GM12875 (cell line): ENCODE measurements around the gene SLC6A16.

Experiments used
- H3K4me3 ChIP-seq: one replicate; pipeline ENCODE4 v1.5.1; 2011; ENCODE audit warnings: low read depth, low read length, control low read depth
- TF ChIP-seq, protein P1 (sequence below): IDR thresholded peaks from 2 replicates; pipeline ENCODE4 v1.5.1; 2011; ENCODE audit warnings: low read depth, mild to moderate bottlenecking, control low read depth, inconsistent platforms, low read length, moderate library complexity, borderline replicate concordance; ENCODE audit not compliant: insufficient read depth

The SLC6A16 gene

GRCh38 chr19:49355909-49356353, 30.9 kb upstream of the SLC6A16 start:
- H3K4me3 ChIP-seq: no peak overlapping the region
- TF ChIP-seq, protein P1, sequence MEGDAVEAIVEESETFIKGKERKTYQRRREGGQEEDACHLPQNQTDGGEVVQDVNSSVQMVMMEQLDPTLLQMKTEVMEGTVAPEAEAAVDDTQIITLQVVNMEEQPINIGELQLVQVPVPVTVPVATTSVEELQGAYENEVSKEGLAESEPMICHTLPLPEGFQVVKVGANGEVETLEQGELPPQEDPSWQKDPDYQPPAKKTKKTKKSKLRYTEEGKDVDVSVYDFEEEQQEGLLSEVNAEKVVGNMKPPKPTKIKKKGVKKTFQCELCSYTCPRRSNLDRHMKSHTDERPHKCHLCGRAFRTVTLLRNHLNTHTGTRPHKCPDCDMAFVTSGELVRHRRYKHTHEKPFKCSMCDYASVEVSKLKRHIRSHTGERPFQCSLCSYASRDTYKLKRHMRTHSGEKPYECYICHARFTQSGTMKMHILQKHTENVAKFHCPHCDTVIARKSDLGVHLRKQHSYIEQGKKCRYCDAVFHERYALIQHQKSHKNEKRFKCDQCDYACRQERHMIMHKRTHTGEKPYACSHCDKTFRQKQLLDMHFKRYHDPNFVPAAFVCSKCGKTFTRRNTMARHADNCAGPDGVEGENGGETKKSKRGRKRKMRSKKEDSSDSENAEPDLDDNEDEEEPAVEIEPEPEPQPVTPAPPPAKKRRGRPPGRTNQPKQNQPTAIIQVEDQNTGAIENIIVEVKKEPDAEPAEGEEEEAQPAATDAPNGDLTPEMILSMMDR: no peak

- no peak overlapping the region for H3K4me3 ChIP-seq
- TF ChIP-seq, protein P1: no peak
These were observed 24.6 kb upstream of the SLC6A16 start for GRCh38 chr19:49349567-49349966.

- H3K4me3 ChIP-seq: no peak overlapping the region
- TF ChIP-seq, protein P1: no peak
These were observed 23.6 kb upstream of the SLC6A16 start for GRCh38 chr19:49348305-49349189.

- no peak overlapping the region for H3K4me3 ChIP-seq
- TF ChIP-seq, protein P1: no peak
These were observed 22.8 kb upstream of the SLC6A16 start for GRCh38 chr19:49347835-49348234.

GRCh38 chr19:49347191-49347590, 22.2 kb upstream of the SLC6A16 start:
- TF ChIP-seq, protein P1: no peak
- H3K4me3 ChIP-seq: no peak overlapping the region

DNA sequence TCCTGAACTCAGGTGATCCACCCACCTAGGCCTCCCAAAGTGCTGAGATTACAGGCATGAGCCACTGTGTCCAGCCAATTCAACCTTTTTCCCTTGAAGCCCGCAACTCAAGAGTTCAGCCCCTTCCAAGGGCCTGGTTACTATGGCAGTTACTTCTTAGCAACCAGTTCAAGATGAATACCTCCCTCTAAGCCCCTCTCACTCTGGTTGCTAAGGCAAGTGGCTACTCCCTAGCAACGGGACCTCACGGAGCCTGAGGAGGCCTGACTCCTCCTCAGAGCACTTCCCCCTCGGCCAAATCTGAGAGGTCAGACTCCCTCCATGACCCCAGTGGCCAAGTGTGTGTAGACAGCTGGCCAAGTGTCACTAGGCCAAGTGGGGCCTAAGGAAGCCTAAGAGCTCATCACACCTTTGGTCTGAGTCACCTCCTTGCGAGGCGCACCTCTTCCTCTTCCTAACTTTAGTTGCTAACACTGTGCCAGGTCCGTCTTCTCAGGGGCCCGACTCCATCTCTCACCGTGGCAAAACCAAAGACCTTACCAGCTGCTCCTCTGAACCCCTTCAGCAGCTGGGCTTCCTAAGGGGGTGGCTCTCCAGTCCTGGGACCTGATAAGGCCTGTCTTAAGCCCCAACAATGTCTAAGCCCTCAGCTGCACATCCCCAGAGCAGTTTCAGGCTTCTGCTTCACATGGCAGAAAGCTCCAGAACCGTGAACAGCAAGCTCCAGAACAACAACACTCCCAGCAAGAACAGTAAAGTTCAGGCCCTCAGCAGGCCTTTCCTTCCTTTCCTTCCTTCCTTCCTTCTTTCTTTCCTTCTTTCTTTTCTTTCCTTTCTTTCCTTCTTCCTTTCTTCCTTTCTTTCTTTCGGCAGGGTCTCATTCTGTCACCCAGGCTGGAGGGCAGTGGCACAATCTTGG, 19.8 kb upstream of the SLC6A16 start:
- TF ChIP-seq, protein P1: no peak
- H3K4me3 ChIP-seq: no peak overlapping the region
